SU-DHL-6 (cell line): ENCODE results near the gene NFAT5.

ENCODE experiments used
- EZH2phosphoT487 ChIP-seq: fragments of 200-600 bp; sonication (generic), shearing (Covaris generic); conservative IDR thresholded peaks from 2 replicates; pipeline ENCODE4 v1.6.1; 2018; ENCODE audit warnings: mild to moderate bottlenecking, antibody characterized with exemption, low read length, moderate library complexity, mixed read lengths
- TF ChIP-seq, protein P1 (sequence below): fragments of 200-600 bp; sonication (generic); IDR thresholded peaks from one replicate; pipeline ENCODE4 v1.5.1; 2017; ENCODE audit warnings: antibody characterized with exemption, mild to moderate bottlenecking, low read length, moderate library complexity; ENCODE audit not compliant: insufficient read depth, poor library complexity, severe bottlenecking

GRCh38 chr16:69619514-69619913 is 53.7 kb downstream of the NFAT5 start:
- TF ChIP-seq, protein P1, sequence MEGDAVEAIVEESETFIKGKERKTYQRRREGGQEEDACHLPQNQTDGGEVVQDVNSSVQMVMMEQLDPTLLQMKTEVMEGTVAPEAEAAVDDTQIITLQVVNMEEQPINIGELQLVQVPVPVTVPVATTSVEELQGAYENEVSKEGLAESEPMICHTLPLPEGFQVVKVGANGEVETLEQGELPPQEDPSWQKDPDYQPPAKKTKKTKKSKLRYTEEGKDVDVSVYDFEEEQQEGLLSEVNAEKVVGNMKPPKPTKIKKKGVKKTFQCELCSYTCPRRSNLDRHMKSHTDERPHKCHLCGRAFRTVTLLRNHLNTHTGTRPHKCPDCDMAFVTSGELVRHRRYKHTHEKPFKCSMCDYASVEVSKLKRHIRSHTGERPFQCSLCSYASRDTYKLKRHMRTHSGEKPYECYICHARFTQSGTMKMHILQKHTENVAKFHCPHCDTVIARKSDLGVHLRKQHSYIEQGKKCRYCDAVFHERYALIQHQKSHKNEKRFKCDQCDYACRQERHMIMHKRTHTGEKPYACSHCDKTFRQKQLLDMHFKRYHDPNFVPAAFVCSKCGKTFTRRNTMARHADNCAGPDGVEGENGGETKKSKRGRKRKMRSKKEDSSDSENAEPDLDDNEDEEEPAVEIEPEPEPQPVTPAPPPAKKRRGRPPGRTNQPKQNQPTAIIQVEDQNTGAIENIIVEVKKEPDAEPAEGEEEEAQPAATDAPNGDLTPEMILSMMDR: no peak
- no peak for TF ChIP-seq EZH2phosphoT487
